Testis (tissue), 3 donors: ENCODE data around the gene CRLF2. TPM values are rescaled to one million over a fixed set of nuclear protein-coding genes. Genes with fewer than 3 reads are reported as not detected.

Source experiments
- DNase-seq: peaks from one replicate; pipeline ENCODE4 v3.0.0-alpha.2; 2019
- H3K27ac ChIP-seq, 2 donors: fragments of 200-600 bp; sonication (generic); one replicate each; pipeline ENCODE4 v1.5.1; 2019
- H3K27me3 ChIP-seq: fragments of 200-600 bp; sonication (generic); one replicate; pipeline ENCODE4 v1.5.1; 2019
- H3K36me3 ChIP-seq: fragments of 200-600 bp; sonication (generic); one replicate; pipeline ENCODE4 v1.5.1; 2017; ENCODE audit warnings: low read depth; ENCODE audit errors: missing control alignments
- H3K4me1 ChIP-seq: fragments of 200-600 bp; sonication (generic); one replicate; pipeline ENCODE4 v1.5.1; 2019
- H3K4me3 ChIP-seq, 2 donors: fragments of 200-600 bp; sonication (generic); one replicate each; pipeline ENCODE4 v1.5.1; 2017 to 2019
- H3K9me3 ChIP-seq: fragments of 200-600 bp; sonication (generic); one replicate; pipeline ENCODE4 v1.5.1; 2017
- POLR2A ChIP-seq: fragments of 450-650 bp; IDR thresholded peaks from one replicate; pipeline ENCODE4 v1.6.1; 2017; ENCODE audit warnings: antibody characterized with exemption, mild to moderate bottlenecking, moderate library complexity
- WGBS, 2 donors: methylation state at CpG; one replicate each; pipeline ENCODE4 v1.1.5; 2018; 5-methylcytosine and 5-hydroxymethylcytosine counted together
- intact Hi-C: fragments of 100-400 bp; cut with DNase I; formaldehyde crosslinking; loops from one replicate; pipeline ENCODE4 v1.15.1; 2023; ENCODE audit warnings: low total_unique reads
- polyA plus RNA-seq: library from polyadenylated mRNA; stranded (reverse); fragments of 350-450 nt; fragmentation: Illumina TruSeq; extraction: RNeasy Lipid Tissue Mini Kit (QIAGEN cat#74804); gene quantifications from one replicate; pipeline ENCODE4 v1.2.3, GENCODE V29; 2014; ENCODE audit warnings: low read depth, low replicate concordance; ENCODE audit not compliant: insufficient read depth
- total RNA-seq, 2 donors: library from RNA; depleted of rRNA; stranded (reverse); fragments of >200 nt; gene quantifications; one replicate each; pipeline ENCODE4 v1.2.3, GENCODE V29; 2016
- TF ChIP-seq, protein P1 (sequence below), 3 experiments: fragments of 450-650 bp in 2 of 3; fragments of 200-600 bp in 1 of 3; sonication (generic) in 1 of 3; IDR thresholded peaks; one replicate each; pipeline ENCODE4 v1.5.1; 2016 to 2019; ENCODE audit warnings: antibody characterized with exemption in 3 of 3, mild to moderate bottlenecking in 2 of 3, moderate library complexity in 1 of 3

The CRLF2 gene
- total and polyA plus RNA-seq, 3 donors from 2014 or later, result 0.37 to 0.47 TPM; not detected in 1

DNA sequence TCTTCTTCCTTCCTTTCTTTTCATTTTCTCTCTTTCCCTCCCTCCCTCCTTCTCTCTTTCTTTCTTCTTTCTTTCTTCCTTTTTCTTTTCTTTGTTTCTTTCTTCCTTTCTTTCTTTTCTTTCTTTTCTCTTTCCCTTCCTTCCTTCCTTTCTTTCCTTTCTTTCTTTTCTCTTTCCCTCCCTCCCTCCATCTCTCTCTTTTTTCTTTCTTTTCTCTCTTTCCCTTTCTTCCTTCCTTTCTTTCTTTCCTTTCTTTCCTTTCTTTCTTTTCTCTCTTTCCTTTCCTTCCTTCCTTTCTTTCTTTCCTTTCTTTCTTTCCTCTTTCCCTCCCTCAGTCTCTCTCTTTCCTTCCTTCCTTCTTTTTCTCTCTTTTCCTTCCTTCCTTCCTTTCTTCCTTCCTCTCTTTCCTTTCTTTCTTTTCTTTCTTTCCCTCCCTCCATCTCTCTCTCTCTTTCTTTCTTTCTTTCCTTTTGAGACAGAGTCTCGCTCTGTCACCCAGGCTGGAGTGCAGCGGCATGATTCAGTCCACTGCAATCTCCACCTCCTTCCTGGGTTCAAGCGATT, 44.4 kb downstream of the CRLF2 start:
- no peak for DNase-seq
- no peak overlapping the region for H3K27ac ChIP-seq
- intact Hi-C loops, result no loop called here
- H3K36me3 ChIP-seq, result no peaks in the 10 kb centered on the region
- H3K9me3 ChIP-seq, result no peaks in the 10 kb centered on the region
- no peak overlapping the region for H3K4me3 ChIP-seq
- no peaks in the 10 kb centered on the region for H3K4me1 ChIP-seq
- TF ChIP-seq, protein P1, sequence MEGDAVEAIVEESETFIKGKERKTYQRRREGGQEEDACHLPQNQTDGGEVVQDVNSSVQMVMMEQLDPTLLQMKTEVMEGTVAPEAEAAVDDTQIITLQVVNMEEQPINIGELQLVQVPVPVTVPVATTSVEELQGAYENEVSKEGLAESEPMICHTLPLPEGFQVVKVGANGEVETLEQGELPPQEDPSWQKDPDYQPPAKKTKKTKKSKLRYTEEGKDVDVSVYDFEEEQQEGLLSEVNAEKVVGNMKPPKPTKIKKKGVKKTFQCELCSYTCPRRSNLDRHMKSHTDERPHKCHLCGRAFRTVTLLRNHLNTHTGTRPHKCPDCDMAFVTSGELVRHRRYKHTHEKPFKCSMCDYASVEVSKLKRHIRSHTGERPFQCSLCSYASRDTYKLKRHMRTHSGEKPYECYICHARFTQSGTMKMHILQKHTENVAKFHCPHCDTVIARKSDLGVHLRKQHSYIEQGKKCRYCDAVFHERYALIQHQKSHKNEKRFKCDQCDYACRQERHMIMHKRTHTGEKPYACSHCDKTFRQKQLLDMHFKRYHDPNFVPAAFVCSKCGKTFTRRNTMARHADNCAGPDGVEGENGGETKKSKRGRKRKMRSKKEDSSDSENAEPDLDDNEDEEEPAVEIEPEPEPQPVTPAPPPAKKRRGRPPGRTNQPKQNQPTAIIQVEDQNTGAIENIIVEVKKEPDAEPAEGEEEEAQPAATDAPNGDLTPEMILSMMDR (IDR thresholded peaks at IDR 0.05), result no peak
- TF ChIP-seq POLR2A, result no peak
- peaks cover 4% of the 10 kb centered on the region for H3K27me3 ChIP-seq
- WGBS, 2 donors, result 68 to 92% methylated on average over 3 of the region's 3 CpGs

DNA sequence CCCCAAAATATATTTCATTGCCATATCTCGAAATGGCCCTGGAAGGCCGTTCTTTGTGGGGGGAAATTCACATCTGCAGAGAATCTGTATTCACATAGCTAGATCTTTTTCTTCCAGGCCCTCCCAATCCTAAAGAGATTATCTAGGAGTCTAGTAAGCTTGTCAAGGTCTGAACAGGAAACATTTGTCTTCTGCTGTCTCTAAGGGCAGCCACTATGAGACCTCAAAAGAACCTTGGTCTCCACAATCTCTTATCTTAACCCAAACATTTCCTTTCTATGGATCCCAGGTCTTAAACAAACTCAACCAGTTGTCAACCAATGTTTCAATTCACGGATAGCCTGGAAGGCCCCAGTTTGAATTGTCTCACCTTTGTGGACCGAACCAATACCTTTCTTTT, 45.0 kb downstream of the CRLF2 start:
- WGBS, 2 donors, result 32 to 49% methylated on average over 4 of the region's 4 CpGs
- no peaks in the 10 kb centered on the region for H3K4me1 ChIP-seq
- no peaks in the 10 kb centered on the region for H3K9me3 ChIP-seq
- no peak overlapping the region for H3K4me3 ChIP-seq
- peaks cover 4% of the 10 kb centered on the region for H3K27me3 ChIP-seq
- intact Hi-C loops, result no loop called here
- DNase-seq, result no peak
- no peaks in the 10 kb centered on the region for H3K36me3 ChIP-seq
- no peak overlapping the region for H3K27ac ChIP-seq
- no peak for TF ChIP-seq POLR2A

DNA sequence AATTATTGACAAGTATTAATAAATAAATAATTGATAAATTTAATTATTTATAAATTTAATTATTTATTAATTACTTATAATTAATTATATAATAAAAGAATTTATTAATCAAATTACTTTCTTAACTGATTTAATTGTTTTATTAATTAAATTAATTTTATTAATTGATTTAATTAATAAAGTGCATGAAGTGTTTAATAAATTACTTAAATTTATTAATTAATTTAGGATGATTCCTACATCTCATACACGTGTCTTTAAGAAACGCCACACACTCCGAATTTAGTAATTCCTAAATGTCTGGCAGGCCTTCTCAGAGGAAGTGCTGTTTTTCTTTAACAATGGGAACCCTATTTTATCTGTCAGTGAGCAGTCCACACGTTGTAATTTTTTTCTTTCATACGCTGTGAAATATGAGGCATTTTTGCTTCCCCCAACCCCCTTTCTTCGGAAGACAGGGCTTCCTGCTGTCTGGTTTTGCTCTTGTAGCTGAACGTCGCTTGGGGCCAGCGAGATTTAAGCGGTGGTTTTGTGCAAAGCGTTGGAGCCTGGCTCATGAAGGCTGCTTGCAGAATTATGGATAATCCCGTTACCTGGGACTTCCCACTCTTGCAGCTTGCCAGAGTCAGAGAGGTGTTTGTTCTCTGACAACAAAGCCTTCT, 46.8 kb downstream of the CRLF2 start:
- no peak for TF ChIP-seq POLR2A
- TF ChIP-seq, protein P1 (IDR thresholded peaks at IDR 0.05), result no peak
- Histone ChIP-seq H3K27me3 (no peaks in the 10 kb centered on the region), H3K36me3 (no peaks in the 10 kb centered on the region), H3K9me3 (no peaks in the 10 kb centered on the region), H3K4me1 (no peaks in the 10 kb centered on the region), H3K27ac (no peak overlapping the region), H3K4me3 (no peak overlapping the region)
- intact Hi-C loops, result no loop called here
- 5% methylated on average over 12 of the region's 12 CpGs for WGBS, 2 donors
- no peak for DNase-seq

DNA sequence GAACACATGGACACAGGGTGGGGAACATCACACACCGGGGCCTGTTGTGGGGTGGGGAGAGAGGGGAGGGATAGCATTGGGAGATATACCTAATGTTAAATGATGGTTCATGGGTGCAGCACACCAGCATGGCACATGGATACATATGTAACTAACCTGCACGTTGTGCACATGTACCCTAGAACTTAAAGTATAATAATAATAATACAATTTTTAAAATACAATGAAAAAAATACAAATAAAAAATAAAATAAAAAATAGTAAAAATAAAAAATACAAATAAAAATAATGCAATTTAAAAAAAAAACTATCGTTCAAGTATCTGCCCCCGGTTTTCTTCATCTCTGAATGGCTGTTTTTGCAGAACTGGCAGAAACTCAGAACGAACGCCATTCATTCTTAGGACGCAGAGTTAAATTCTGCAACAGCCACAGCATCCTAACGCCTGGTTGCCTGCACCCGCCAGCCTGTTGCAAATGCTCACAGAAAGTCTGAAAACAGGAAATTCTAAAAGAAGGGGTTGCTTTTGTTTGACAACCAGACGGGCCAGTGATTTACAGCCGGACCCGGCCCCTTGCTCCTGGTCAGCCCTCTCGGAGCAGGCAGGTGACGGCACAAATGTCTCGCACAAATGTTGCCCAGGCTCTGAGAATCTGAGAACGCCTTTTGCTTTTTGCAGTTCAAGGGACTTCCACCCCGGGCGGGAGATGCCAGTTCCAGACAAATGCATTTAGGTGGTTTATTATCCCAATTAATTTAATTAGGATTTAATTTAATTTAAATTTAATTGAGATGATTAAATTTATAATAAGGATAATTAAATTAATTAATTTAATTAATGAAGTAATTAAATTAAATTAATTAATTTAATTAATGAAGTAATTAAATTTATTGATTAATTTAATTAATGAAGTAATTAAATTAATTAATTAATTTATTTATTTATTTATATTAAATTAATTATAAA, 47.8 kb downstream of the CRLF2 start:
- no peak for DNase-seq
- no peaks in the 10 kb centered on the region for H3K36me3 ChIP-seq
- TF ChIP-seq POLR2A, result no peak
- TF ChIP-seq, protein P1 (IDR thresholded peaks at IDR 0.05), result no peak
- 16 to 17% methylated on average over 18 of the region's 18 CpGs for WGBS, 2 donors
- H3K27ac ChIP-seq, result no peak overlapping the region
- H3K27me3 ChIP-seq, result no peaks in the 10 kb centered on the region
- intact Hi-C loops, result no loop called here
- no peak overlapping the region for H3K4me3 ChIP-seq
- no peaks in the 10 kb centered on the region for H3K9me3 ChIP-seq
- no peaks in the 10 kb centered on the region for H3K4me1 ChIP-seq

DNA sequence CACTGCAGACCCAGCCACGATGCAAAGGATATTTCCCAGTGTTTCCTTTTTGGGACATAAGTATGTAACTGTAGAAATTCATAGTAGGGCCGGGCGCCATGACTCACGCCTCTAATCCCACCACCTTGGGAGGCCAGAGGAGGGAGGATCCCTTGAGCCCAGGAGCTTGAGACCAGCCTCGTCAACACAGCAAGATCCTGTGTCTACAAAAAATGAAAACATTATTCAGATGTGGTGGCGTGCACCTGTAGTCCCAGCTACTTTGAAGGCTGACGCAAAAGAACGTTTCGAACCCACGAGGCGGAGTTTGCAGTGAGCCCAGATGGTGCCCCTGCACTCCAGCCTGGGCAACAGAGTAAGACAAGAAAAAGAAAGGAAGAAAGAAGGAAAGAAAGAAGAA, 49.2 kb downstream of the CRLF2 start:
- no peak for DNase-seq
- H3K4me1 ChIP-seq, result no peaks in the 10 kb centered on the region

More for the DNA sequence above, 49.2 kb downstream of the CRLF2 start:
- Histone ChIP-seq H3K36me3 (no peaks in the 10 kb centered on the region), H3K27me3 (no peaks in the 10 kb centered on the region), H3K27ac (no peak overlapping the region), H3K9me3 (no peaks in the 10 kb centered on the region), H3K4me3 (no peak overlapping the region)
- intact Hi-C loops, result no loop called here
- TF ChIP-seq POLR2A, result no peak
- TF ChIP-seq, protein P1 (IDR thresholded peaks at IDR 0.05), result no peak
- WGBS, 2 donors, result 60 to 65% methylated on average over 11 of the region's 11 CpGs
